HFFc6 (cell line): ENCODE data around the gene NLGN4X. TPM values are rescaled to one million over a fixed set of nuclear protein-coding genes. Genes with fewer than 3 reads are reported as not detected.

Source experiments
- DNase-seq: peaks from one replicate; pipeline ENCODE4 v3.0.0-alpha.2; 2018
- H3K27ac Mint-ChIP-seq: 2 replicates; pipeline ENCODE4 v1.8.0; 2020; ENCODE audit warnings: mild to moderate bottlenecking, mixed read lengths
- H3K27me3 Mint-ChIP-seq: 2 replicates; pipeline ENCODE4 v1.8.0; 2021; ENCODE audit warnings: mild to moderate bottlenecking, moderate library complexity, mixed read lengths; ENCODE audit not compliant: insufficient read depth
- H3K36me3 Mint-ChIP-seq: 2 replicates; pipeline ENCODE4 v1.8.0; 2021; ENCODE audit warnings: low read depth, mixed read lengths
- H3K4me1 Mint-ChIP-seq: 2 replicates; pipeline ENCODE4 v1.8.0; 2020; ENCODE audit warnings: low read depth, mixed read lengths
- H3K4me3 Mint-ChIP-seq: 2 replicates; pipeline ENCODE4 v1.8.0; 2020; ENCODE audit warnings: mild to moderate bottlenecking, moderate library complexity, mixed read lengths
- H3K9me3 Mint-ChIP-seq: 2 replicates; pipeline ENCODE4 v1.8.0; 2020; ENCODE audit warnings: mild to moderate bottlenecking, mixed read lengths
- CTCF ChIP-seq: fragments of 200-600 bp; sonication (generic); IDR thresholded peaks from 2 replicates; pipeline ENCODE4 v1.5.0; 2021; ENCODE audit warnings: antibody characterized with exemption, mild to moderate bottlenecking
- total RNA-seq, 6 experiments: library from RNA; stranded (reverse); fragmentation: NEBNext Ultra II Directional; extraction: Animal tissue kit (Norgen Biotek cat#: 25700); gene quantifications; 2 replicates in 1 of 6; 3 replicates in 5 of 6; pipeline ENCODE4 v1.2.3, GENCODE V29; 2021

Gene NLGN4X
- total RNA-seq, 6 experiments from 2014 or later: not detected

DNA sequence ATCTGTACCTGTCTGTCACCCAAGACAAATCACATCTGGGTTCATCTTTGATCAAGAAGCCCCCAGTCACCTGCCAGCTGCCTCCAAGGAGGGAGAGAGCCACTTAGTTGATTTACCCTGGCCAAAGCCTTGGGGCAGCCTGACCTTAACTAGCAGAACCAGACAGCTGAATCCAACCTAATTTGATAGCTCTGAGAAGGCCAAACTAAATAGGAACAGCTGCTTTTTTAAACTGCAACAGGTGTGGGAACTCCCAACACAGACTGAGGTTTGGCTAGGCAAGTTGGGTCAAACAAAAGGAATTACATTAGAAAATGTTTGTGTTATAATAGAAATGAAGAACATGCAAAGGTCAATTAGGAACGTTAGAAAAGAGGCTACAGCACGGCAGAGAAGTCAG lies 375.7 kb downstream of the NLGN4X start:
- no peak for TF ChIP-seq CTCF
- H3K27ac Mint-ChIP-seq: no peak overlapping the region
- no peak for DNase-seq
- H3K9me3 Mint-ChIP-seq: peaks cover 4% of the 10 kb centered on the region; the same call in 1 of the 2 replicates
- no peaks in the 10 kb centered on the region; the same call in 1 of the 2 replicates for H3K27me3 Mint-ChIP-seq
- H3K36me3 Mint-ChIP-seq: no peaks in the 10 kb centered on the region
- no peaks in the 10 kb centered on the region for H3K4me1 Mint-ChIP-seq
- H3K4me3 Mint-ChIP-seq: no peak overlapping the region

- Mint-ChIP-seq H3K36me3 (no peaks in the 10 kb centered on the region), H3K9me3 (no peaks in the 10 kb centered on the region), H3K27ac (no peak overlapping the region), H3K27me3 (no peaks in the 10 kb centered on the region), H3K4me1 (no peaks in the 10 kb centered on the region), H3K4me3 (no peak overlapping the region)
- no peak for TF ChIP-seq CTCF
- DNase-seq: no peak
These were observed 386.1 kb downstream of the NLGN4X start for GRCh38 chrX:5842601-5843000.
